Activated CD8-positive, alpha-beta T cell treated with anti-CD3 and anti-CD28 coated beads for 36 hours (primary cell): Measurements from ENCODE around the gene UBE3C. TPM values are rescaled to one million over a fixed set of nuclear protein-coding genes. Genes with fewer than 3 reads are reported as not detected.
"Not testable (repeated sequence)": the region's sequence is repeated elsewhere in the genome, so short reads cannot be mapped to it uniquely, and the experiment has no call there.

Experiments
- ATAC-seq: fragments of 200-7000 bp; cut with Tn5 transposase; one replicate; pipeline ENCODE4 v1.10.0; 2021; ENCODE audit warnings: mild to moderate bottlenecking, moderate library complexity
- CTCF ChIA-PET: fragments of 350-600 bp; sonication (Branson Sonifier 250); formaldehyde crosslinking; loops from one replicate; lab custom pipeline; 2021; ENCODE audit warnings: antibody characterized with exemption; lab: Charles Lee
- POLR2A ChIA-PET: fragments of 350-600 bp; sonication (Branson Sonifier 250); formaldehyde crosslinking; loops from one replicate; lab custom pipeline; 2021; ENCODE audit warnings: antibody characterized with exemption; lab: Charles Lee
- DNase-seq: peaks from one replicate; pipeline ENCODE4 v3.0.0-alpha.2; 2020
- H3K27ac Mint-ChIP-seq: one replicate; pipeline ENCODE4 v1.8.0; 2021; ENCODE audit warnings: mild to moderate bottlenecking, mixed read lengths
- H3K27me3 Mint-ChIP-seq: one replicate; pipeline ENCODE4 v1.8.0; 2021; ENCODE audit warnings: mixed read lengths
- H3K36me3 Mint-ChIP-seq: one replicate; pipeline ENCODE4 v1.8.0; 2021; ENCODE audit warnings: low read depth, mixed read lengths
- H3K4me1 Mint-ChIP-seq: one replicate; pipeline ENCODE4 v1.8.0; 2021; ENCODE audit warnings: low read depth, mixed read lengths
- H3K4me3 Mint-ChIP-seq: one replicate; pipeline ENCODE4 v1.8.0; 2021; ENCODE audit warnings: mild to moderate bottlenecking, moderate library complexity, mixed read lengths
- H3K9me3 Mint-ChIP-seq: one replicate; pipeline ENCODE4 v1.8.0; 2021; ENCODE audit warnings: mixed read lengths
- intact Hi-C: fragments of 100-400 bp; cut with micrococcal nuclease; formaldehyde crosslinking; loops from one replicate; pipeline ENCODE4 v1.10.0; 2022
- total RNA-seq, 2 experiments: library from RNA; stranded (reverse); gene quantifications; one replicate each; pipeline ENCODE4 v1.2.3, GENCODE V29; 2021
- TF ChIP-seq, protein P1 (sequence below): fragments of 200-600 bp; IDR thresholded peaks from one replicate; pipeline ENCODE4 v1.8.0; 2022; ENCODE audit warnings: antibody characterized with exemption, mild to moderate bottlenecking

Gene UBE3C
- total RNA-seq, 2 experiments from 2014 or later: 59.0 to 59.6 TPM

DNA sequence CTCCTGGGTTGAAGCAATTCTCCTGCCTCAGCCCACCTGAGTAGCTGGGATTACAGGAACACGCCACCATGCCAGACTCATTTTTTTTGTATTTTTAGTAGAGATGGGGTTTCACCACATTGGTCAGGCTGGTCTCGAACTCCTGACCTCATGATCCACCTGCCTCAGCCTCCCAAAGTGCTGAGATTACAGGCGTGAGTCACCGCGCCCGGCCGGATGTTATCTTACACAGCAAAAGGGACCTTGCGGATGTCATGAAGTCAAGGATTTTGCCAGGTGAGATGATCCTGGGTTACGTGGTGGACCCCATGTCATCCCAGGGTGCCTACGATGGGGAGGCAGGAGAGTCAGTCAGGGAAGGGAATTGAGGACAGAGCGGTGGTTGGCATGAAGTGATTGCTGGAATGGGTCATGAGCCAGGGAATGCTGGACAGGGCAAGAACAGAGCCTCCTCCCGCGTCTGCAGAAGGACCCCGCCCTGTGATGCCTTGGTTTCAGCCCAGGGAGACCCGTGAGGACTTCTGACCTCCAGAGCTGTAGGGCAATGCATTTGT is 8.7 kb upstream of the UBE3C start:
- H3K4me1 Mint-ChIP-seq: no peaks in the 10 kb centered on the region
- H3K9me3 Mint-ChIP-seq: no peaks in the 10 kb centered on the region
- H3K27me3 Mint-ChIP-seq: peaks cover 10% of the 10 kb centered on the region
- no peak overlapping the region for H3K27ac Mint-ChIP-seq
- POLR2A ChIA-PET: no interaction called here
- ATAC-seq (no peak), DNase-seq (no peak)
- CTCF ChIA-PET: no interaction called here
- TF ChIP-seq, protein P1, sequence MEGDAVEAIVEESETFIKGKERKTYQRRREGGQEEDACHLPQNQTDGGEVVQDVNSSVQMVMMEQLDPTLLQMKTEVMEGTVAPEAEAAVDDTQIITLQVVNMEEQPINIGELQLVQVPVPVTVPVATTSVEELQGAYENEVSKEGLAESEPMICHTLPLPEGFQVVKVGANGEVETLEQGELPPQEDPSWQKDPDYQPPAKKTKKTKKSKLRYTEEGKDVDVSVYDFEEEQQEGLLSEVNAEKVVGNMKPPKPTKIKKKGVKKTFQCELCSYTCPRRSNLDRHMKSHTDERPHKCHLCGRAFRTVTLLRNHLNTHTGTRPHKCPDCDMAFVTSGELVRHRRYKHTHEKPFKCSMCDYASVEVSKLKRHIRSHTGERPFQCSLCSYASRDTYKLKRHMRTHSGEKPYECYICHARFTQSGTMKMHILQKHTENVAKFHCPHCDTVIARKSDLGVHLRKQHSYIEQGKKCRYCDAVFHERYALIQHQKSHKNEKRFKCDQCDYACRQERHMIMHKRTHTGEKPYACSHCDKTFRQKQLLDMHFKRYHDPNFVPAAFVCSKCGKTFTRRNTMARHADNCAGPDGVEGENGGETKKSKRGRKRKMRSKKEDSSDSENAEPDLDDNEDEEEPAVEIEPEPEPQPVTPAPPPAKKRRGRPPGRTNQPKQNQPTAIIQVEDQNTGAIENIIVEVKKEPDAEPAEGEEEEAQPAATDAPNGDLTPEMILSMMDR: no peak
- intact Hi-C loops: no loop called here
- no peak overlapping the region for H3K4me3 Mint-ChIP-seq
- no peaks in the 10 kb centered on the region for H3K36me3 Mint-ChIP-seq

DNA sequence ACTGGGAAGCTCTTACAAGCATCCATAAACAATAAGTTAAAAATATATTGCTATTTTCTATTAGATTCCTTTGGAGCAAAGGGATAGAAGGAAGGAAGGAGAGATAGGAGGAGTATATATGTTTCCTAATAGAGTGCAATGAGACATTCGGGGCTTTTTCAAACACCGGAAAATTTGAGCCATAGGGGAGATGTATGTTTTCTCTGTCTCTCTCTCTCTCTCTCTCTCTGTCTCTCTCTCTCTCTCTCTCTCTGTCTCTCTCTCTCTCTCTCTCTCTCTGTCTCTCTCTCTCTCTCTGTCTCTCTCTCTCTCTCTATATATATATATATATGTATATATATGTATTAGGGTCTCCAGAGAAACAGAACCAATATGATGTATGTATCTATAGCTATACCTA is 7.9 kb upstream of the UBE3C start:
- H3K27me3 Mint-ChIP-seq, H3K27ac Mint-ChIP-seq, DNase-seq, H3K4me1 Mint-ChIP-seq, intact Hi-C loops, H3K4me3 Mint-ChIP-seq, H3K9me3 Mint-ChIP-seq, ATAC-seq, POLR2A ChIA-PET, CTCF ChIA-PET, H3K36me3 Mint-ChIP-seq: not testable (repeated sequence)

DNA sequence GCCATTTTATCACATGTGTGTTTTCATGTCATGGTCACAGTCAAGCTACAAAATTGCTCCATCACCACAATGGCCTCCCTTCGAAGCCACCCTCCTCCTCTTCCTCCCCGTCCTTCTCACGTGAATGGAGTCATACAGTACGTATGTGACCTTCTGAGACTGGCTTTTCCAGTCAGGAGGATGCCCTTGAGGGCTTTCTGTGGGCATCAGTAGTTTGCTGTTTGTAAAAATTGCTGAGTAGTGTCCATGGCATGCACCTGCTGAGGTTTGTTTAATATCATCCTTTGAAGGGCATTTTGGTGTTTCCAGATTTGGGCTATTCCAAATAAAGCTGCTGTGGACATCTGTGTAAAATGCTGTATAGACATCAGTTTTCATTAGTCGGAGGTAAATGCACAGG is 5.9 kb upstream of the UBE3C start:
- no peaks in the 10 kb centered on the region for H3K36me3 Mint-ChIP-seq
- POLR2A ChIA-PET: interaction anchor here (1.1 kb wide), 1 partner anchor 183 kb away, joined by 3 read pairs; the partner anchor contains the start of gene NOM1
- DNase-seq (no peak), ATAC-seq (no peak)
- TF ChIP-seq, protein P1: no peak
- no peak overlapping the region for H3K4me3 Mint-ChIP-seq
- peaks cover 8% of the 10 kb centered on the region for H3K27me3 Mint-ChIP-seq
- H3K27ac Mint-ChIP-seq: no peak overlapping the region
- intact Hi-C loops: no loop called here
- H3K4me1 Mint-ChIP-seq: peaks cover 4% of the 10 kb centered on the region
- no peaks in the 10 kb centered on the region for H3K9me3 Mint-ChIP-seq
- CTCF ChIA-PET: no interaction called here

DNA sequence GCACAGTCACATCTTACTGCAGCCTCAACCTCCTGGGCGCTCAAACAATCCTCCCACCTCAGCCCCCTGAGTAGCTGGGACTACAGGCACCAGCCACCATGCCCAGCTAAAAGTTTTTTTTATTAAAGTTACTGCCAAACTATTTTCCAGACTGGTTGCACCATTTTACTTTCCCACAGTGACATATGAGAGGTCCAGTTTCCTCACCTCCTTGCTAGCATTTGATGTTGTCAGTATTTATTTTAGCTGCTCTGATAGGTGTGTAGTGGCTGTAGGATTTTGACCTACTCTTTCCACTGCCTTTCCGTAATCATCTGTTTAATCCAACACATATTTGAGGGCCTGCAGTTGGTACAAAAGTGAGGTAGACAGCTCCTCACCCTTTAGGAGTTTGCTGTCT is 5.4 kb upstream of the UBE3C start:
- H3K27me3 Mint-ChIP-seq: peaks cover 8% of the 10 kb centered on the region
- H3K4me1 Mint-ChIP-seq: peaks cover 4% of the 10 kb centered on the region
- no peak for DNase-seq
- ChIA-PET CTCF (no interaction called here), POLR2A (interaction anchor here (1.1 kb wide), 1 partner anchor 184 kb away, joined by 3 read pairs; the partner anchor contains the start of gene NOM1)
- no peaks in the 10 kb centered on the region for H3K9me3 Mint-ChIP-seq
- H3K4me3 Mint-ChIP-seq: no peak overlapping the region
- intact Hi-C loops: no loop called here
- TF ChIP-seq, protein P1: no peak
- H3K27ac Mint-ChIP-seq: no peak overlapping the region
- H3K36me3 Mint-ChIP-seq: no peaks in the 10 kb centered on the region
- ATAC-seq: no peak

DNA sequence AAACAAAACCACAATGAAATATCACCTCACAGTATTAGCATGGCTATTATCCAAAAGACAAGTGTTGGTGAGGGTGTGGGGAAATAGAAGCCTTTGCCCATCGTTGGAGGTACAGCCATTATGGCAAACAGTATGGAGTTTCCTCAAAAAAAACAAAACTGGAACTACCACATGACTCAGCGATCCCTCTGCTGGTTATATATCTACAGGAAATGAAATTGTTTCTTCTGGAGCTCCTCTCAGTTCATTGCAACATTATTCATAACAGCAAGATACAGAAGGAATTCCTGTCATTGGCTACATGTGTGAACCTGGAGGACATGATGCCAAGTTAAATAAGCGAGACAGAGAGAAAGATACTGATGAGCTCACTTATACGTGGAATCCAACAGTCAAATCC is 2.4 kb upstream of the UBE3C start:
- H3K27ac Mint-ChIP-seq: peak overlapping the region; percentile 6
- POLR2A ChIA-PET: interaction anchor here (1.1 kb wide), 1 partner anchor 186 kb away, joined by 3 read pairs; no protein-coding TSS in a partner anchor
- CTCF ChIA-PET: interaction anchor here (1.4 kb wide), 1 partner anchor 114 kb away, joined by 4 read pairs; no protein-coding TSS in a partner anchor
- H3K4me1 Mint-ChIP-seq: peaks cover 17% of the 10 kb centered on the region
- H3K4me3 Mint-ChIP-seq: peak overlapping the region; percentile 1
- no peaks in the 10 kb centered on the region for H3K9me3 Mint-ChIP-seq
- intact Hi-C loops: no loop called here
- H3K36me3 Mint-ChIP-seq: peaks cover 18% of the 10 kb centered on the region
- H3K27me3 Mint-ChIP-seq: peaks cover under 1% of the 10 kb centered on the region
- TF ChIP-seq, protein P1: no peak
- no peak for ATAC-seq
- DNase-seq: no peak
